GM19035 (cell line): ENCODE results near the gene GLYATL1.
"Not testable (repeated sequence)": the region's sequence is repeated elsewhere in the genome, so short reads cannot be mapped to it uniquely, and the experiment has no call there.

ENCODE experiments used
- ATAC-seq: cut with Tn5 transposase; IDR thresholded peaks from one replicate; pipeline ENCODE4 v1.9.1; 2021; ENCODE audit not compliant: unreplicated experiment

The GLYATL1 gene

DNA sequence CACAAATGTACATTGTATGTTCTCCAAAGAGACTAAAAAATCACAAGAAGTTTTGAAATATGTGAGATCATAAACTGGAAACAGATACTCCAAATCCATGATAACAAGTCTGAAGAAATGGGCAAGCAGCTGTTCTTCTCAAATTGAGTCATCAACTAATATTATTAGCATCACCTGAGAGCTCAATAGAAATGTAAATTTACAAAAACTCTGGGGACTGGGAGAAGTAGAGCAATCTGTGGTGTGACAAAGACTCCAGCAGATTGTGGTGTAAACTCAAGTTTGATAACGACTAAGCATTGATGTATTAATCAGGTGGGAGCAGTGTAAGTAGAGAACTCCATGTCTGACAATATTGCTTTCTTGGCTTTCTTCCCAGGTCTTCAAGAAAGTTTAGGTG, 53.2 kb downstream of the GLYATL1 start:
- no peak for ATAC-seq

- ATAC-seq = no peak
These were observed 54.9 kb downstream of the GLYATL1 start for GRCh38 chr11:58994171-58994570.

GRCh38 chr11:58998480-58999290, 59.4 kb downstream of the GLYATL1 start:
- no peak for ATAC-seq

DNA sequence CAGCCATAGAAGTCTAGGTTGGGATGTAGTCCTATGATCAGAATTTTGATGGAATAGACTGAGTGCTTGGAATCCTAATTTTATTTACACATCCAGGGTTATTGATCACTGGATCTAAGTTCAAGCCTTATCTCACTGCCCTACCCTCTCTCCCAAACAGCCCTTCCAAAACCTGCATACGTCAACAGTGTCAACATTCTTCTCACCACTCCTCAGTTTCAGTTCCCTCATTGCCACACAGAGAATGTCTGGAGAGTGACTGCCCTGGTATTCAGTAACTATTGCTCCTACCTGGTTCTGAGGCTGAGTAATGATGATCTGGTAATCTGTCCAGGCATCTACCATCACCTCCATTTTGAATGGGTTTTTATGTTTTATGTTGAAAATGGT, 60.0 kb downstream of the GLYATL1 start:
- ATAC-seq = no peak

GRCh38 chr11:59000003-59000402, 60.7 kb downstream of the GLYATL1 start:
- ATAC-seq = no peak

DNA sequence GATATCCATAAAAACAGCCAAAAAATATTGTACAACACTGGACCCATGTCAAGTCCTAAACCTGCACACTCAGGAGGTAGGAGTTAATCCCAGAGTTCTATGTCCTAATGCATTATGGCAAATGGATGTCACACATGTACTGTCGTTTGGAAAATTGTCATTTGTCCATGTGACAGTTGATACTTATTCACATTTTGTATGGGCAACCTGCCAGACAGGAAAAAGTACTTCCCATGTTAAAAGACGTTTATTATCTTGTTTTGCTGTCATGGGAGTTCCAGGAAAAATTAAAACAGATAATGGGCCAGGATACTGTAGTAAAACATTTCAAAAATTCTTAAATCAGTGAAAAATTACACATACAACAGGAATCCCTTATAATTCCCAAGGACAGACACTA, 62.7 kb downstream of the GLYATL1 start:
- ATAC-seq = not testable (repeated sequence)
